GM18526 (cell line): ENCODE measurements around the gene GEMIN8.

Source experiments
- POLR2A ChIP-seq: IDR thresholded peaks from 3 replicates; pipeline ENCODE4 v1.6.1; 2011; ENCODE audit not compliant: insufficient read length; ENCODE audit errors: extremely low read depth

GEMIN8 gene

GRCh38 chrX:14029039-14029424 lies 660 bp downstream of the GEMIN8 start:
- no peak for TF ChIP-seq POLR2A

GRCh38 chrX:14028473-14028872 lies 1.2 kb downstream of the GEMIN8 start:
- TF ChIP-seq POLR2A: no peak

GRCh38 chrX:14027511-14028019 lies 2.1 kb downstream of the GEMIN8 start:
- TF ChIP-seq POLR2A: no peak

GRCh38 chrX:14027036-14027435 lies 2.7 kb downstream of the GEMIN8 start:
- no peak for TF ChIP-seq POLR2A

DNA sequence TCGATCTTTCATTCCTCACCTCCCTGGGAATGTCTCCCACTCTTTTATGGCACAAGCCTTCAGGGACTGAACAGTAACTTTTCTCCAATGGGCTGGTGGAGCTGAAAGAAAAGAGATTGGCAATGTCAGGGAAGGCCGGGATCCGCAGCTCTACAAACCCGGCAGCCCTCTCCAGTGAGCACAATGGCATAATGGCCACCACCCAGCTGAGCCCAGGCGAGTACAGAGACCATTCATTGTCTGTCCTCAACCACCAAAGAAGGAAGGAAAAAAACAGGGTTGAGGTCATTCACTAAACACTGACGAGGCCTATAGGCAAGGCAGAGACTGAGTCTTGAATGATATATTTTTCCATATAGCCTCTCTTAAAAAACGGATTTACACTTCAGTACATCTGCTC lies 3.6 kb downstream of the GEMIN8 start:
- TF ChIP-seq POLR2A: no peak

GRCh38 chrX:14022019-14022418 lies 7.7 kb downstream of the GEMIN8 start:
- TF ChIP-seq POLR2A: no peak

GRCh38 chrX:14017399-14017798 lies 12.3 kb downstream of the GEMIN8 start:
- TF ChIP-seq POLR2A: no peak

DNA sequence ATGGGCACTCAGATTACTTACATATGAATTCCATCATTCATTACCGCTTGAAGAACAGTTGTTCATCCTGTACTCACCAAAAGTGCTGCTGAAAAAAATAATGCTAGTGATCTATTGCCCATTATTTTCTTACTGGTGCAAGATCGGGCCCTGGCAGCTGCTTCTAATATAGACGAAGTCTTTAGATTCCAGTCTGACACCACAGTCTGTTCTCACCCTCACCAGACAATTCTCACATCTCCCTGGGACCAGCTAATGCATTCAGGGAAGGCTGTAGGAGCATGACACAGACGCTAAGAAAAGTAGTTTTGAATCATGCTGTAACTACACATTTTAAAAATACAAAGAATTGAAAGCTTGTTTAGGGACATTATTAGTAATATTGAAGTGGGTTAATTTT lies 13.8 kb downstream of the GEMIN8 start:
- TF ChIP-seq POLR2A: no peak

DNA sequence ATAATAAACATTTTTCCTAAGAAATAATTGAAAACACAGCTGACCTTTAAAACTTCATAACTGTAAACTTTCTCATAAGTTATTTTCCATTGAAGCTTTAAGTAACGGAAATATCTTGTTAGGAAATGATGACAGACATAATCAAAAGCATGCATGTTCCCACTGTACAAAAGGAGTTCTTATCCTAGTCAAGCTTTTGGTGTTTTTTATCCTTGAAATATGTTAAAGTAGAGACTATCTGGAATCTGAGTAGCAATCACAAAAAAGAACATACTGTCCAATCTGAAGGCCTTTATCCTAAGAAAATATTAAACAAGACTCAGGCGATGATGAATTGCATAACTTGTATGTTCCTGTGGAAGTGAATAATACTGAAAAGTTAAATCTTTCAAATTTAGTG lies 14.4 kb downstream of the GEMIN8 start:
- TF ChIP-seq POLR2A: no peak

DNA sequence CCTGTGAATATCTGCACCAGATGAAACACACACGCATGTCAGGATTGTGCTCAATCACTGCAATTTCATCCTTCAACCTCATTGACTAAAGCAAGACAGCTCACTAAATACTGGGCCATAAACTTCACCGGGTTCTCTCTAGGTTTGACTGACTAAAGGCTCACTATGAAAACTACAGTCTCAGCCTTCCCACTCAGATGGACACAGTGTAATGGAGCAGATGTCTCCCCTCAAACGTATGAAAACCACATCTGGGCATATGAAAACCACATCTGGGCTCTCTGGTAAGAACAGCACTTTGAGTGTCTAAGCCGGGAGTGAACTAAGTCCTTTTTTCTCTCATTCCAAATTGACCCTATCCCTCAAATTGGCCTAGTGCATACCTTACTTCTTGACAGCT lies 15.2 kb downstream of the GEMIN8 start:
- no peak for TF ChIP-seq POLR2A

DNA sequence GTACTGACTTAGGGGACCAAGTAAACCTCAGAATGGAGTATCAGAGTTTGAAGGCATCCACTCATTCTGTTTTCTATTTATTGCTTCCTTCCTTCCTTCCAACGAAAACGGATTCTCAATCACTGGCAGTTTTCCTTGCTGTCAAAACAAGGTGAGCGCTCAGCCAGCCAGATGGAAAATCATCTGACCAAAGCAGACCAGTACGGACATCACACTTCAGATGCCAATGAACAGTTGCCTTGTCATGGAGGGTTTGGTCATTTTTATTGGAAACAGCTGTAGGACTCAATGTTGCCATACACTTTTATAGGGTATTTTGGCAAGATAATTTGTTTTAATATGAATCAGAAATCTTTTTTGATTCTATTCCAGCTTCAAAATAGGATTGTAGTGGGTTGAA lies 16.6 kb downstream of the GEMIN8 start:
- no peak for TF ChIP-seq POLR2A

GRCh38 chrX:14010566-14010965 lies 19.1 kb downstream of the GEMIN8 start:
- TF ChIP-seq POLR2A: no peak

GRCh38 chrX:14006540-14006939 lies 23.2 kb downstream of the GEMIN8 start:
- no peak for TF ChIP-seq POLR2A

GRCh38 chrX:14003876-14004425 lies 25.7 kb downstream of the GEMIN8 start:
- TF ChIP-seq POLR2A: no peak

DNA sequence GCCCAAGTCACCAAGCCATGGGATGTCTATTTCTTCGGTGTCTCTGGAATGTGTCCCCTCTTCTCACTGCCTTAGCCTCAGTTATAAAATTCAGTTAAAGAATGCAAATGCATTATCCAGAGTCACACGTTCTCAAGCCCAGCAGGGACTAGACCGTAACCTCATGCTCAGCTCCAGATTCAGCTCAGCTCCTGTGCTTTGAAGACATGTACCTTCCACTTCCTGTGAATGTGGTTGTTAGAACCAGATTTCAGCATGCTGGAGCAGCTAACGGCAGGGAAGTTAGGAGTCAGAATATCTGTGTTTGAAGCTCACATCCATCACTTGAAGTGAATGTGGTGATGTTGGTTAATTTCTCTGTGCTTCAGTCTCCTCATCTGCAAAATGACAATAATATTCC lies 26.7 kb downstream of the GEMIN8 start:
- TF ChIP-seq POLR2A: no peak

- no peak for TF ChIP-seq POLR2A
These were observed 33.0 kb downstream of the GEMIN8 start for GRCh38 chrX:13996650-13997049.

DNA sequence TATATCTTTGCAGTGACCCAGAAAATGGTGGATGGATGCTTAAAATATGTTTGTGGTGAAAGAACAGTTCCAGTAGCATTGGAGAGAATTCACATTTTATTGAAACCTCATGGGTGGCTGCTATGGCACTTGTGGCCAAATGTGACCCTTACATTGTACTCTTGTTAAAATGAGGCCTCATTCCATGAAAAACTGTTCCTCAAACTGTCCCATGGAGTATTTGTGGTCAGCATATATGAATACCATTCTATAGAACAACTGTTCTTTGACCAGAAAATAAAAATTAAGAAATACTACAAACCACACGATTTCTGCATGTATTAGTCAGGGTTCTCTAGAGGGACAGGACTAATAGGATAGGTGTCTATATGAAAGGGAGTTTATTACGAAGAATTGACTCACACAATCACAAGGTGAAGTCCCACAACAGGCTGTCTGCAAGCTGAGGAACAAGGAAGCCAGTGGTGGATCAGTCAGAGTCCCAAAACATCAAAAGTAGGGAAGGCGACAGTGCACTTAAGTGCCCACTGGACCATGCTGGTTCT lies 35.1 kb downstream of the GEMIN8 start:
- TF ChIP-seq POLR2A: no peak
